GM11168 (cell line): ENCODE results near the gene PLCG2.

Source experiments
- in situ Hi-C: fragments of 300-500 bp; cut with MboI; formaldehyde crosslinking; loops from one replicate; pipeline ENCODE4 v1.12.0; 2022; ENCODE audit warnings: low sequenced_read_pairs; ENCODE audit not compliant: unreplicated experiment

PLCG2 gene

DNA sequence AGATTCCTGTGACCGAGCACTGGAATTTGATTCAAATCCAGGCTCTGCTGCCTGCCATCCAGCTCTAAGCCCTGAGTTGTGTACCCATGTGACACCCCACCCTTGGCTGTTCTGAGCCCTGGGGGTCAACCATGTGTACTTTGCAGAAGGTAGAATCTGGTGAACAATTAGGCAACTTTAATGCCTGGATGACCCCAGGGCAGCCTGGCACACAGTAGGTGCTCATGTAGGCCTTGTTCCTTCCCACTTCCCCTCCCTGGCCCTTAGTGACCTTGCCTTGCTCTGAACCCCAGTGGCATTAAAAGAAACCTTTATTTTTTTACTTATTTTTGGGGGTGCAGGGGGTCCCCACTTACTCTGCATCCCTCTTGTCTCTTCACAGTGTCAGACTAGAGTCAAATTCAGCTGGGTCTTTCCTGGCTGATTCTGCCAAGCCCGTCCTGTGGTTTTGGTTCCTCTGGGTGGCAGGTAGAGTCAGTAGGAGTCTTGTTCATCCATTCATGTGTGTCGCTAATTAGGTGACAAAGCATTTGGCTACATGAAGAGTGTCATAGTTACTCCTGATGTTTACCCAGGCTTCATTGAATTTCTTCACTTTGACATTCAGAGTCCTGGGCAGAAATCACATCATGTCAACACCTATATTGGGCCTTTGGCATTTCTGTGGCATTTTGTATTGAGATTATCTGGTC, 89.1 kb downstream of the PLCG2 start:
- in situ Hi-C loops = no loop called here

DNA sequence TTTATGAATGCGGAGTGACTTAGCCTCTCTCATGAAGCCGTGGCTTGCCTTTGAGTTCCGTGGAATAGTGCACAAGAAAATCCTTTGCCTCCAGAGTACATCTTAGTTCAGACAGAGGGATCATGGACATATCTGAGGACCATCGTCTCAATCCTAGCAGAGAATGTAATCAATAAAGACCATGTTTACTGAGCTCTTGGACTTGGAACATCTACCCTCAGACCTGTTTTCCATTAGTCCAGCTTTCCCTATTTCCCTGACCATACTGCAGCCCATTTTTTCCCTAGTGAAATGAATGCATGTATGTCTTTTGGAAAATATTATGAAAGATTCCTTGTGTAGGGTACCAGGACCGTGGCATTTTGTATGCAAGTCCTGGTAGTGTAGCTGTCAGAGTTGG, 90.2 kb downstream of the PLCG2 start:
- in situ Hi-C loops = no loop called here

DNA sequence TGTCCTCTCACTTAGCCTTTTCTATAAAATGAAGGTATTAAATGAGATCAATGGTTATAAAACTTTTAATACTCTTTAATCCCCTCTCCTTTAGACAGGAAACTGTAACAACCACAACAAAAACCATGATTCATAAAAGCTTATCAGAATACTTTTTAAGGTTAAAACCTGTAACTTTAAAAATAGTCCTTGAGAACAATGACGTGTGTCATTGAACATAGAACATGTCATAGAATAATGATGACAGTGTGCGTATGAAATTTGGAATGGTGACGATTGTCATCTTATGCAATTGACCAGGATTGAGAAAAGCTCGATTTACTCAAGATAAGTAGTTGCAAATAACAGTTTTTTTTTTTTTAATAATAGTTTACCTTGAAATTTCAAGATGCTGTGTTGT, 94.1 kb downstream of the PLCG2 start:
- in situ Hi-C loops = no loop called here

DNA sequence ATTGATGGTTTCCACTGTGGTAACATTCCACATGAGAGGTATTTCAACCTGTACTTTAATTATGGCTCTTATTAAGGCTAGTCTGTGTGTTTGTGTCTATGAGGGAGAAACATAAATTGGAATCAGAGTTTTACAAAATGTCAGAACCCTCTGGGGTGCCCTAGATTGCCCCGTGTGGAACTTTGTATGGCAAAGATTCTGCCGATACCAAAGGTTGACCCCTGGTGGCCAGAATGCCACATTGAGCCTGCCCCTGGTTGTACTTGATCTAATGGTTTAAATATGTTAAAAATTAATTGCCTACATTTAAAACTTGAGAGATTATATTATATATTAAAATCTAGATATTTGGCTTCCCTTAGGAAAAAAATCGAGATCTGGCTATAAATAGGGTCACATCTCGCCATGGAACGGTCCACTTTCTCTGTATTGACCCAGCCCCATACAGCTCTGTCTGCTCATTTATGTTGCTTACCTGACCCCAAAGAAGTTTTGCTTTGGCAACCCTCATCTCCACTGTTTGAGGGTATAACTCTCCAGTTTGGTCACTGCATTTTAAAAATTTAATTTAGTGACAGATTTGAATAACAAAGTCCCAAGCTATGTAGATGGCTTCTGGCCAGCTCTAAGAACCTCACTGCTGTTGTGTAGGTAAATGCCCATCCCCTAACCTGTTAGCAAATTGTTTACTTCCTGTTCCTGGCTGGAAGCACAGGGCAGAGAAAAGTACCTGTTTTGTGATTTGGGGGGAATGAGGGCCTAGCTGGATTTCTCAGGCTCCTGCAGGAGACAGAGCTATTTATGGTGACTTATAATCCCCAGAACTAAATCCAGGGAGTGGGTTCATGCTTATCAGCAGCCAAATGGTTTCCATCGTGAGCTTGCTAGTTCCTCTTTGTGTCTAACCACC, 95.0 kb downstream of the PLCG2 start:
- in situ Hi-C loops = no loop called here

DNA sequence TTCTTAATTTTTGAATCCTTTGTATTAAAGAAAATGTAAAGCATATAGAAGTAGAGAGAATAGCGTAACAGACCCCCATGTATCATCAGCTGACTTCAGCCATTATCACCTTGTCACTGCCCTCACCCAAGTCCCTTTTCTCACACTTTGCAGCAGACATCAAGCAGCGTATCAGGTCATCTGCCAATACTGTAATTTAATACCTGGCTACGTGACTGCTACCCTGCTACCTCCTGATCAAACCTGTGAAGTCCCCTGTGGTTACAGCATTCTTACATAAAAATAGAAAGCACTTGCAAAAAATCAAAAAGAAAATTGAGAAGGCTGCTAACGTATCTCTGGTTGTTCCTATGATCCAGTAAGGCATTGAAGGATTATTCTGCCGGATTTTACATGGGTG, 96.4 kb downstream of the PLCG2 start:
- in situ Hi-C loops = loop anchor here (25.0 kb wide), 1 partner anchor 488 kb away; no protein-coding TSS in a partner anchor

DNA sequence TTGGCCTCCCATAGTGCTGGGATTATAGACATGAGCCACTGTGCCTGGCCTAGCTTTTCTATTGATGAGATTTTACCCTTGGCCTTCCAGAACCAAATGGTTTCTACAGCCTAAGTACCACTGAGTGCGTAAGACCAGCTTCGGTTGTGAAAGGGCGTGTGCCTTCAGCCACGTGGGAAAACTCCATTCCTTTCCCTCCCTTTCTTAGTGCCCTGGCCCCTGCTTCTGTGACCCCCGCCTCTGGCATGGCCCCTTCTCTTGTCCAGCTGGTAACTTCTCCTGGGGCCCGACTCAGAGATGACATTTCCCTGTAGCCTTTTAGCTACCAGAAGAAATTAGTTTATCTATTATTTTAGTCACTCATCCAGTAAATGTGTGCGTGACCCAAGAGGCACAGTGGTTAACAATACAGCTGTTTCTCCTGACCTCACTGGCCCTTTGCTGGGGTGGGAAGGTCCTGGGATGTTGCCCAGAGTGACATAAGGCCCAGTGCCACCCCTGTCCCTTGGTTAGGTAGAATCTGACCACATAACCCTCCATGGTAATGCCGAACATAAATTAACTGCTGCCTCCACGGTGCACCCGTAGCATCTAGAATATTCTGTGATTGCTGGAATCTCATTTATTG, 97.3 kb downstream of the PLCG2 start:
- in situ Hi-C loops = loop anchor here (25.0 kb wide), 1 partner anchor 489 kb away; no protein-coding TSS in a partner anchor

DNA sequence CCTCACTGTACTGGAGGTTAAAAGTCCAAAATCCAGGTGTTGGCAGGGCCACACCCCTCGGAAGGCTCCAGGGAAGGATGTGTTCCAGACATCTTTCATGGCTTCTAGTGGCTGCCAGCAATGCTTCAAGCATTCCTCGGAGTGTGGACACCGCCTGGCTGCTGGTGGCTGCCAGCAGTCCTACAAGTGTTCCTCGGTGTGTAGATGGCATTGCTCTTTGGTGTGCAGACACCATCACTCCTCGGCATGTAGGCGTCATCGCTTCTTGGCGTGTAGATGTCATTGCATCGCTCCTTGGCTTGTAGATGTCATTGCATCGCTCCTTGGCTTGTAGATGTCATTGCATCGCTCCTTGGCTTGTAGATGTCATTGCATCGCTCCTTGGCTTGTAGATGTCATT, 98.4 kb downstream of the PLCG2 start:
- in situ Hi-C loops = loop anchor here (25.0 kb wide), 1 partner anchor 490 kb away; no protein-coding TSS in a partner anchor

DNA sequence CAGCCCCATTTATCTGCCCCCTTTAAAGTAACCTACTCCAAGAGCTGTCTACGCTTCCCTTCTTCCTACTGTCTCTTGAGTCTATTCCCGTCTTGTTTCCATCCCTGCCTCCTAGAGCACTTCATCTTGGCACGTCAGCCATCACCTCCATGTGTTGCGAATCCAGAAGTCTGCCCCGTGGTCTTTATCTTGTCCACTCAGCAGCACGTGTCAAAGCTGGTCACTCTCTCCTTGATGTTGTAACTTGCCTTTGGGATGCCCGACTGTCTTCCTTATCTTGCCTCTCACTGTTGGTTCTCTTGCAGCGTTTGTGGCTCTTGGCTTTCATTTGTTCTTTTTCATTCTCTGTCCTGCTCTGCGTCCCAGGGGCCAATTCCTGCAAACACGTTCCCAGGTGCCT, 99.4 kb downstream of the PLCG2 start:
- in situ Hi-C loops = loop anchor here (25.0 kb wide), 1 partner anchor 491 kb away; no protein-coding TSS in a partner anchor

DNA sequence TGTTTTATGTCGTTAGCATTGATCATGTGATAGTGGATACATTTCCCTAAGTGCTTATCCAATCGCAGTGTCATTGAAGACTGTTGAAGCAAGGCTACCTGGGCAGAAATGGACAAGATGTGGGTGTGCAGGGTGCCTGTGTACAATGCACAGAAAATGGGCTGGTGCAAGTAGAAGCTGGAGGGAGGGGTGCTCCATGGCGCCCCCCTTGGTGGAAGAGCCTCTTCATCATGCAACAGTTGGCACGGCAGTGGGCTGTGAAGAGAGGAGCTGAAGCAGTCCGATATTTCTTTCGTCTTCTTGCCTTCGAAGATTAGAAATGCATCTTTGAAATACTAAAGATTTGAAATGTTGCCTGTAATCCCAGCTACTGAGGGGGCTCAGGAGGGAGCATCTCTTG, 100.5 kb downstream of the PLCG2 start:
- in situ Hi-C loops = loop anchor here (25.0 kb wide), 1 partner anchor 492 kb away; no protein-coding TSS in a partner anchor

DNA sequence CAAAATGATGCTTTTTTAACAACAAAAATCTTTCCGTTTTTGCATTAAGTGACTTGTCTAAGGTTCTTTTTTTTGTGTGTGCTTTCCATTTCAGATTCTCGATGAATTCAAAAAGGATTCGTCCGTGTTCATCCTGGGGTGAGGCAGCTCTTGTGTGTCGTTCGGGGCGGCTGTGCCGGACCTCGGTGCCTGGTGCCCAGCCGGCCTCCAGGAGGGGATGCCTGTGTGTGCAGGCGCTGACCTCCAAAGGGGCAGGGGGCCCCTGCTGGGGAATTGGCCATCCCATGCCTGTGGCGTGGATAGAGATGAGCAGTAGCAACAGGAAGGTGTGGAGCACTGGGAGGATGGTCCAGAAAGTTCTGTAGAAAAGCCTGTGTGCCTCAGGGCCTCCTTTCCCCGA, 101.7 kb downstream of the PLCG2 start:
- in situ Hi-C loops = loop anchor here (25.0 kb wide), 1 partner anchor 494 kb away; no protein-coding TSS in a partner anchor

DNA sequence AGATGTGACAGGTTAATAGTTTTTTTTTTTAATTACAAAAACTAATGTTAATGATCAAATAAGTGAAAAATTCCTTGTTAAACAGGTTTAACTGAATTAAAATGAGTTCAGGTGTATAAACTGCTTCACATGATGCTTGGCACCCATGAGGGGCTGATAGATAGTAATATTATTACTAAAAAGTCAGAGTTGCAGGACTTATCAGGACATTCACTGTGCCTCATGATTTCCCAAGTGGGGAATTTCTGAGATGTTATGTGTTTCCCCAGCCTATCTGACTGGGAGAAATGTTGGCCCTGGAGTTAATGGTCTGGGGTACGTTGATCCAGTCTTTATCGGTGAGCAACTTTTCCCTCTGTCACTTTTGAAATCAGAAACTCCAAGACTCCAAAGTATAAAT, 102.1 kb downstream of the PLCG2 start:
- in situ Hi-C loops = loop anchor here (25.0 kb wide), 1 partner anchor 494 kb away; no protein-coding TSS in a partner anchor

DNA sequence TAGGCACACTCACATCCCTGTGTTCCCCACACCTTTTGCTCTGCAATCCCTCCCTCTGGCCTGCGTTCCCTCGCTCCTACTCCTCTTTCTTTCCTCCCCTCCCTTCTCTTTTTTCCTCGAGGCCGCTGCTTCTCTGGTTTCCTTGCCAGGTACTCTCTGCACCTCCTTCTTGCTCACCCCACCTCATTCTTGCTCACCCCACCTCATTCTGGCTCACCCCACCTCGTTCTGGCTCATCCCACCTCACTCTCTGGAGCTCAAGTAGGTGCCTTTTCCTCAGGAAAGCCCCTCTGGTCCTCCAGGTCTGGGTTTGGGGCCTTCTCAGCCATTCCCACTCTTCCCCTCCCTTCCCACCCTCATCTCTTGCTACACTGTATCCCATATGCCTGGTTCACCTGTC, 103.5 kb downstream of the PLCG2 start:
- in situ Hi-C loops = loop anchor here (25.0 kb wide), 1 partner anchor 495 kb away; no protein-coding TSS in a partner anchor

DNA sequence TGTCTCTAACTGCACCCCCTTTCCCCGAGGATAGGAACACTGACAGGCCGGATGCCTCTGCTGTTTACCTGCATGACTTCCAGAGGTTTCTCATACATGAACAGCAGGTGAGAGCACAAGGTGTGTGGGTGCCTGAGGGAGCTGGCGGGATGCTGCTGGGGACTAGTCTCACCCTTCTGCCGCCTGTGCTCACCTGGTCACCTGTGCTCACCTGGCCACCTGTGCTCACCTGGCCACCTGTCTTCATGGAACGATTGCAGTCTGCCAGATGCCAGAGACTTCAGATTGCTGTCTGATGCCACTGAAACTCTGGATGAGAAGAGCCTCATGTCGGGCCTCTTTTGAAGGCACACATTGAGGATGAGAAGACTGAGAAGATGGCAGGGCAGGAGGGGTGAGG, 104.1 kb downstream of the PLCG2 start:
- in situ Hi-C loops = loop anchor here (25.0 kb wide), 1 partner anchor 496 kb away; no protein-coding TSS in a partner anchor

DNA sequence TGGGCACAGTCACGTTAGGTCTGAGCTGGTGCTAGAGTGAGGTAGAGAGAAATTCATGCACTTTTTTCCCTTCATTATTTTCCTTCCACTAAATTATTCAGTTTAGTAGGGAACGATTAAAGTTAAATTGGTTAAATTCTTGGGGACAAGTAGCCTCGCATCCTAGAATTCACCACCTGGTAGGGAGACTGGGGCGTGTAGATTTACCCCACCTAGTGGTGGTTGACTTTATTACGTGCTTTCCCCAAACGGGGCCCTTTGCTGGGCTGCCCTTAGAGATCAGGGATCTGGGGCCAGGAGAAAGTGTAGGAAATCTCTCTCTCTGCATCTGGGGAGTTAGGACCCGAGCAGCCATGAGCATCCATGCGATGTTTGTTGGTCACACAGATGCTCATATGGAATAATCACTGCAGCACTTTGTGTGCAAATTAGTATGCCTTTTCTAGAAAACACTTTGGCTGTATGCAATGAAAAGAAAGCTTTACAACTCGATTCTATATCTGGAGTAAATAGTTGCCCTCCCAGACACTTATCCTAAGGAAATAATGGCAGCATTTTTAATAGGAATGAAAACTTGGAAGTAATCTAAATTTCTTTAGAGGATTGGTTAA, 107.0 kb downstream of the PLCG2 start:
- in situ Hi-C loops = loop anchor here (25.0 kb wide), 1 partner anchor 499 kb away; no protein-coding TSS in a partner anchor

DNA sequence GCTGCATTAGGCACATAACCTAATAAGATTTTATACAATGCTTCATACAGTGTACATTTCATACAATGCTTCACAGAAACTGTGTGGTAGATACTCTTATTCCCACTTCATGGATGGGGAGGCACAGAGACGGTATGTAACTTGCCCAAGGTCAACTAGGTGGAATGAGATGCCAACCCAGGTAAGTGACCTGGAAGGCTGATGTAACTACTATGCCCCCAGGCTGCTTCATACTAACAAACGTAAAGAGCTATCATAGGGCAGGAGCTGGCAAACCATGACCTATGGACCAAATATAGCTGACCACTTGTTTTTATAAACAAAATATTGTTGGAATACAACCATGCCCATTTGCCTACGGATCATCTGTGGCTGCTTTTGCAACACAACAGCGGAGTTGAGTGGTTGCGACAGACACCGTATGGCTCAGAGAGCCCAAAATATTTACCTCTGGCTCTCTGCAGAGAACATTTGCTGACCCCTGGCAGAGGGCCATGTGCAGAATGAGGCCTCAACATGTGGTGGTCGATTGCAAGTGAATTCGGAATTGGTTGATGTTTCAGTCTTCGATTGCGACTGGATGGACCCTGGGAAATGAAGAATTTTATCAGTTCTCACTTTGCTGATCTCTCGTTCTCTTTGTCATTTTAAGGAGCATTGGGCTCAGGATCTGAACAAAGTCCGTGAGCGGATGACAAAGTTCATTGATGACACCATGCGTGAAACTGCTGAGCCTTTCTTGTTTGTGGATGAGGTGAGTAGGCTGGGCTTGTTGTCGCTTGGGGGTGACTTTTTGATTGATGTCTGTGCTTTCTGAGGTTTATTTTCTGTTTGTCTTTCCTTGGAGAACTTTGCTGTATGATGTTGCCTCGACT, 109.7 kb downstream of the PLCG2 start:
- in situ Hi-C loops = loop anchor here (25.0 kb wide), 1 partner anchor 501 kb away; no protein-coding TSS in a partner anchor

DNA sequence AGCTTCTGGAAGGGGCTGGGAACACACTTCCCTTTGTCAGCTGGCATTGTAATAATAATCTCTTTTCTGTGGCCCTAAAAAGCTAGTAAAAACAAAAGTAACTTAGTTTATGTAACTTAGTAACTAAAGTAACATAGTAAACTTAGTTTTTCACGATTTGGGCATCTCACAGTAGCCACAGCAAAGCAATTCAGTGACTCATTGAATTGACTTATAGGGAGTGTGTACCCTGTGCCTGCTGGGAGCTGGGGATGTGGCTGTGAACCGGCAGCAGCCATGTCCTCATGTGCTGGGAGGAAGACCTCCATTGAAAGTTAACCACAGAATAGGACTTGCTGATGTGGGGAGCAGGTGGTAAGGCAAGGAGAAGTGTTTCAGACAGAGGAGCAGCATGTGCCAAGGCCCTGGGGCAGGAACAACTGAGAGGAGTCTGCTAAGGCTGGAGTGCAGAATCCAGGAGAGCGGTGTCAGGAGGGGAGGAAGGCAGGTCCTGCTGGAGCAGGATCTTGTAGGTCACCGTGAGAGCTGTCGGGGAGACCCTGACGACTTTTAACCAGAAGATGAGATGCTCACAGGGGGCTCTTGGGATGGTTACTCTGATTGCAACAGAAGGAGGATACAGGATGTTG, 112.8 kb downstream of the PLCG2 start:
- in situ Hi-C loops = loop anchor here (25.0 kb wide), 1 partner anchor 505 kb away; no protein-coding TSS in a partner anchor

DNA sequence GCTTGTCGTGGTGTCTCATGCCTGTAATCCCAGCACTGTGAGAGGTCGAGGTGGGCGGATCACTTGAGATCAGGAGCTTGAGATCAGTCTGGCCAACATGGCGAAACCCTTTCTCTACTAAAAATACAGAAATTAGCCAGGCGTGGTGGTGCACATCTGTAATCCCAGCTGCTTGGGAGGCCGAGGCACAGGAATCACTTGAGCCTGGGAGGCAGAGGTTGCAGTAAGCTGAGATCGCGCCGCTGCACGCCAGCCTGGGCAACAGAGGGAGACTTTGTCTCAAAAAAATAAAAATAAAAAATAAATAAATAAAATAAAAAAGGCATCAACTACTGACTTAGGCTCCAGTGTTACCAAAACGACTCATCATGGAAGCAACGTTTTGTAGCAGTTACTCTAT, 115.5 kb downstream of the PLCG2 start:
- in situ Hi-C loops = loop anchor here (25.0 kb wide), 1 partner anchor 507 kb away; no protein-coding TSS in a partner anchor

DNA sequence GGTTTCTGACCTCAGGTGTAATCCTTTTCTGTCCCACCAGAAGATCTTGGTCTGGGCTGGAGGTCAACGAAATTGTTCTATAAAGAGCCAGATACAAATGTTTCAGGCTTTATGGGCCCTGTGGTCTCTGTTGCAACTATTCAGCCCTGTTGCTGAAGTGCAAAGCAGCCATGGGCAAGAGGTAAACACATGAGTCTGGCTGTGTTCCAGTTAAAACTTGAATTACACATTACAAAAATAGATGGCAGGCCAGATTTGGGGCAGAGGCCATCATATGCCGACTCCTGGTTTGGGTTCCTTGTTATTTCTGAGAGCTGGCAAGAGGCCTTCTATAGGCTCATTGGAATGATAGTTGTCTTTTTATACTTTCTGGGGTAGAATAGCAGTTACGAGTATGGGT, 117.8 kb downstream of the PLCG2 start:
- in situ Hi-C loops = loop anchor here (25.0 kb wide), 1 partner anchor 510 kb away; no protein-coding TSS in a partner anchor
